HepG2 (cell line): ENCODE results near the gene KIF23. TPM values are rescaled to one million over a fixed set of nuclear protein-coding genes. Genes with fewer than 3 reads are reported as not detected.

Experiments used
- HNRNPL ChIP-seq: fragments of 200-400 bp; formaldehyde crosslinking; IDR thresholded peaks from 2 replicates; pipeline ENCODE4 v1.6.1; 2017; ENCODE audit warnings: mild to moderate bottlenecking, low read depth, low read length
- KMT2A ChIP-seq: sonication (generic); formaldehyde crosslinking; IDR thresholded peaks from 2 replicates; pipeline ENCODE4 v1.4.0; 2020; ENCODE audit warnings: missing genetic modification reagents
- ZBTB21 ChIP-seq: sonication (generic); formaldehyde crosslinking; IDR thresholded peaks from 2 replicates; pipeline ENCODE4 v1.4.0; 2020; ENCODE audit warnings: missing genetic modification reagents
- ZSCAN12 ChIP-seq: sonication (generic); formaldehyde crosslinking; IDR thresholded peaks from 2 replicates; pipeline ENCODE4 v1.9.0; 2021; ENCODE audit warnings: mild to moderate bottlenecking, missing genetic modification reagents
- polyA plus RNA-seq, 8 experiments: library from polyadenylated mRNA; depleted of rRNA in 3 of 8; stranded (reverse) in 7 of 8; unstranded in 1 of 8; fragments of >200 nt; fragmentation: Illumina TruSeq in 4 of 8; extraction: Trizol in 4 of 8; gene quantifications; 2 replicates each; pipeline versions ENCODE4 v1.2.1 to v1.2.3, GENCODE V29; 2011 to 2016; ENCODE audit warnings: low read depth in 4 of 8, missing spikeins in 1 of 8, mixed read lengths in 1 of 8; ENCODE audit not compliant: insufficient read depth in 1 of 8
- total RNA-seq, 5 experiments: library from RNA; depleted of rRNA; stranded (reverse); fragments of >200 nt; fragmentation: Illumina TruSeq; extraction: Trizol; gene quantifications; 2 replicates each; pipeline ENCODE4 v1.2.3, GENCODE V29; 2016; ENCODE audit warnings: low read depth in 1 of 5
- TF ChIP-seq, protein P1 (sequence below): IDR thresholded peaks from 2 replicates; pipeline ENCODE4 v1.4.0; 2020; ENCODE audit warnings: mild to moderate bottlenecking, missing genetic modification reagents
- TF ChIP-seq, protein P2 (sequence below): sonication (generic); formaldehyde crosslinking; IDR thresholded peaks from 2 replicates; pipeline ENCODE4 v1.5.0; 2020; ENCODE audit warnings: missing genetic modification reagents
- TF ChIP-seq, protein P3 (sequence below): sonication (generic); formaldehyde crosslinking; IDR thresholded peaks from 2 replicates; pipeline ENCODE4 v1.4.0; 2020; ENCODE audit warnings: missing genetic modification reagents, borderline replicate concordance
- TF ChIP-seq, protein P4 (sequence below): sonication (generic); formaldehyde crosslinking; IDR thresholded peaks from 2 replicates; pipeline ENCODE4 v1.4.0; 2020; ENCODE audit warnings: missing genetic modification reagents
- TF ChIP-seq, protein P5 (sequence below): sonication (generic); formaldehyde crosslinking; IDR thresholded peaks from 2 replicates; pipeline ENCODE4 v1.9.0; 2021; ENCODE audit warnings: mild to moderate bottlenecking, missing genetic modification reagents

KIF23 gene
- total and polyA plus RNA-seq, 2 of the 13 experiments (the other 11 are each of a cell fraction or from before 2014, with no cell fraction given): 11.3 to 38.1 TPM

DNA sequence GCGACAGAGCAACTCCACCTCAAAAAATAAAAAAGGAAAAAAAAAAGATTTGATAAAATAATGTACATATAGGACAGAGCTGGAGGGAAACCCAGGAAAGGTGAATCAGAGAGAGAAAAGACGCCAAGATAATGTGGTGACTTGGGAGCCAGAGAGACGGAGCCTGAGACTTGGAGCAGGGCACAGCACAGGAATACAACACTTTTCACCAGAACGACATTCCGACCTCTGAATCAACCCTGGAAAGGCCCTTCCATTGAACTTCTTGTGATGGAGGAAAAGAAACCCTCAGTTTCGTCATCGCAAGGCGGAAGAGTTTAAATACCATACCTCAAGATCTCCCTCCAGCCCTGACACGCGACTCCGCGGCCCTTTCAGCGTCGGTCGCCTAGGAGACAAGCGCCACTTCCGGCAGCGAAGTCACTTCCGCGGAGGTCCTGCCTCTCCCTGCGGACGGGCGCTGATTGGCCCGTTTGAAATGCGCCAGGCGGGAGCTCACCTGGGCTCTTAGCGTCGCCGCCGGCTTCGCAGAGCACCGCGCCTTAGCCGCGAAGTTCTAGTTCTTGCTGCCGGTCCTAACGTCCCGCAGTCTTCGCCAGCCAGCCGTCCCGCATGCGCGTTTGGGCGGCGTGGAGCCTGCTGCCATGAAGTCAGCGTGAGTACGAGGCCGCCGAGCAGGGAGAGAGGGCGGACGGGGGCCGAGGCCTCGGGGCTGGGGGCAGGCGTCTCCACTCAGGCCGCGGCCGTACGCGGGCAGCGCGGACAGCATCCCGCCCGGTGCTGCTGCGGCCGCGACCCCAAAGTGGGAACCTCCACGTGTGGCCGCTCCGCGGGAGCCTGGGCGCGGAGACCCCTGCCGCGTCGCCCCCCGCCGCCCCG lies at the start of gene KIF23 (continued):
- TF ChIP-seq, protein P1, sequence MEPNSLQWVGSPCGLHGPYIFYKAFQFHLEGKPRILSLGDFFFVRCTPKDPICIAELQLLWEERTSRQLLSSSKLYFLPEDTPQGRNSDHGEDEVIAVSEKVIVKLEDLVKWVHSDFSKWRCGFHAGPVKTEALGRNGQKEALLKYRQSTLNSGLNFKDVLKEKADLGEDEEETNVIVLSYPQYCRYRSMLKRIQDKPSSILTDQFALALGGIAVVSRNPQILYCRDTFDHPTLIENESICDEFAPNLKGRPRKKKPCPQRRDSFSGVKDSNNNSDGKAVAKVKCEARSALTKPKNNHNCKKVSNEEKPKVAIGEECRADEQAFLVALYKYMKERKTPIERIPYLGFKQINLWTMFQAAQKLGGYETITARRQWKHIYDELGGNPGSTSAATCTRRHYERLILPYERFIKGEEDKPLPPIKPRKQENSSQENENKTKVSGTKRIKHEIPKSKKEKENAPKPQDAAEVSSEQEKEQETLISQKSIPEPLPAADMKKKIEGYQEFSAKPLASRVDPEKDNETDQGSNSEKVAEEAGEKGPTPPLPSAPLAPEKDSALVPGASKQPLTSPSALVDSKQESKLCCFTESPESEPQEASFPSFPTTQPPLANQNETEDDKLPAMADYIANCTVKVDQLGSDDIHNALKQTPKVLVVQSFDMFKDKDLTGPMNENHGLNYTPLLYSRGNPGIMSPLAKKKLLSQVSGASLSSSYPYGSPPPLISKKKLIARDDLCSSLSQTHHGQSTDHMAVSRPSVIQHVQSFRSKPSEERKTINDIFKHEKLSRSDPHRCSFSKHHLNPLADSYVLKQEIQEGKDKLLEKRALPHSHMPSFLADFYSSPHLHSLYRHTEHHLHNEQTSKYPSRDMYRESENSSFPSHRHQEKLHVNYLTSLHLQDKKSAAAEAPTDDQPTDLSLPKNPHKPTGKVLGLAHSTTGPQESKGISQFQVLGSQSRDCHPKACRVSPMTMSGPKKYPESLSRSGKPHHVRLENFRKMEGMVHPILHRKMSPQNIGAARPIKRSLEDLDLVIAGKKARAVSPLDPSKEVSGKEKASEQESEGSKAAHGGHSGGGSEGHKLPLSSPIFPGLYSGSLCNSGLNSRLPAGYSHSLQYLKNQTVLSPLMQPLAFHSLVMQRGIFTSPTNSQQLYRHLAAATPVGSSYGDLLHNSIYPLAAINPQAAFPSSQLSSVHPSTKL: peak; percentile 14; the same call in 1 of the 2 replicates
- TF ChIP-seq, protein P2, sequence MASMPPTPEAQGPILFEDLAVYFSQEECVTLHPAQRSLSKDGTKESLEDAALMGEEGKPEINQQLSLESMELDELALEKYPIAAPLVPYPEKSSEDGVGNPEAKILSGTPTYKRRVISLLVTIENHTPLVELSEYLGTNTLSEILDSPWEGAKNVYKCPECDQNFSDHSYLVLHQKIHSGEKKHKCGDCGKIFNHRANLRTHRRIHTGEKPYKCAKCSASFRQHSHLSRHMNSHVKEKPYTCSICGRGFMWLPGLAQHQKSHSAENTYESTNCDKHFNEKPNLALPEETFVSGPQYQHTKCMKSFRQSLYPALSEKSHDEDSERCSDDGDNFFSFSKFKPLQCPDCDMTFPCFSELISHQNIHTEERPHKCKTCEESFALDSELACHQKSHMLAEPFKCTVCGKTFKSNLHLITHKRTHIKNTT (CRISPR knock-in tag): no peak
- TF ChIP-seq ZBTB21 (no peak), HNRNPL (no peak), ZSCAN12 (CRISPR knock-in tag) (no peak), KMT2A (CRISPR knock-in tag) (peak; percentile 97)
- TF ChIP-seq, protein P3, sequence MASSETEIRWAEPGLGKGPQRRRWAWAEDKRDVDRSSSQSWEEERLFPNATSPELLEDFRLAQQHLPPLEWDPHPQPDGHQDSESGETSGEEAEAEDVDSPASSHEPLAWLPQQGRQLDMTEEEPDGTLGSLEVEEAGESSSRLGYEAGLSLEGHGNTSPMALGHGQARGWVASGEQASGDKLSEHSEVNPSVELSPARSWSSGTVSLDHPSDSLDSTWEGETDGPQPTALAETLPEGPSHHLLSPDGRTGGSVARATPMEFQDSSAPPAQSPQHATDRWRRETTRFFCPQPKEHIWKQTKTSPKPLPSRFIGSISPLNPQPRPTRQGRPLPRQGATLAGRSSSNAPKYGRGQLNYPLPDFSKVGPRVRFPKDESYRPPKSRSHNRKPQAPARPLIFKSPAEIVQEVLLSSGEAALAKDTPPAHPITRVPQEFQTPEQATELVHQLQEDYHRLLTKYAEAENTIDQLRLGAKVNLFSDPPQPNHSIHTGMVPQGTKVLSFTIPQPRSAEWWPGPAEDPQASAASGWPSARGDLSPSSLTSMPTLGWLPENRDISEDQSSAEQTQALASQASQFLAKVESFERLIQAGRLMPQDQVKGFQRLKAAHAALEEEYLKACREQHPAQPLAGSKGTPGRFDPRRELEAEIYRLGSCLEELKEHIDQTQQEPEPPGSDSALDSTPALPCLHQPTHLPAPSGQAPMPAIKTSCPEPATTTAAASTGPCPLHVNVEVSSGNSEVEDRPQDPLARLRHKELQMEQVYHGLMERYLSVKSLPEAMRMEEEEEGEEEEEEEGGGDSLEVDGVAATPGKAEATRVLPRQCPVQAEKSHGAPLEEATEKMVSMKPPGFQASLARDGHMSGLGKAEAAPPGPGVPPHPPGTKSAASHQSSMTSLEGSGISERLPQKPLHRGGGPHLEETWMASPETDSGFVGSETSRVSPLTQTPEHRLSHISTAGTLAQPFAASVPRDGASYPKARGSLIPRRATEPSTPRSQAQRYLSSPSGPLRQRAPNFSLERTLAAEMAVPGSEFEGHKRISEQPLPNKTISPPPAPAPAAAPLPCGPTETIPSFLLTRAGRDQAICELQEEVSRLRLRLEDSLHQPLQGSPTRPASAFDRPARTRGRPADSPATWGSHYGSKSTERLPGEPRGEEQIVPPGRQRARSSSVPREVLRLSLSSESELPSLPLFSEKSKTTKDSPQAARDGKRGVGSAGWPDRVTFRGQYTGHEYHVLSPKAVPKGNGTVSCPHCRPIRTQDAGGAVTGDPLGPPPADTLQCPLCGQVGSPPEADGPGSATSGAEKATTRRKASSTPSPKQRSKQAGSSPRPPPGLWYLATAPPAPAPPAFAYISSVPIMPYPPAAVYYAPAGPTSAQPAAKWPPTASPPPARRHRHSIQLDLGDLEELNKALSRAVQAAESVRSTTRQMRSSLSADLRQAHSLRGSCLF (CRISPR knock-in tag): no peak
- TF ChIP-seq, protein P4, sequence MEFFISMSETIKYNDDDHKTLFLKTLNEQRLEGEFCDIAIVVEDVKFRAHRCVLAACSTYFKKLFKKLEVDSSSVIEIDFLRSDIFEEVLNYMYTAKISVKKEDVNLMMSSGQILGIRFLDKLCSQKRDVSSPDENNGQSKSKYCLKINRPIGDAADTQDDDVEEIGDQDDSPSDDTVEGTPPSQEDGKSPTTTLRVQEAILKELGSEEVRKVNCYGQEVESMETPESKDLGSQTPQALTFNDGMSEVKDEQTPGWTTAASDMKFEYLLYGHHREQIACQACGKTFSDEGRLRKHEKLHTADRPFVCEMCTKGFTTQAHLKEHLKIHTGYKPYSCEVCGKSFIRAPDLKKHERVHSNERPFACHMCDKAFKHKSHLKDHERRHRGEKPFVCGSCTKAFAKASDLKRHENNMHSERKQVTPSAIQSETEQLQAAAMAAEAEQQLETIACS (CRISPR knock-in tag): no peak
- TF ChIP-seq, protein P5, sequence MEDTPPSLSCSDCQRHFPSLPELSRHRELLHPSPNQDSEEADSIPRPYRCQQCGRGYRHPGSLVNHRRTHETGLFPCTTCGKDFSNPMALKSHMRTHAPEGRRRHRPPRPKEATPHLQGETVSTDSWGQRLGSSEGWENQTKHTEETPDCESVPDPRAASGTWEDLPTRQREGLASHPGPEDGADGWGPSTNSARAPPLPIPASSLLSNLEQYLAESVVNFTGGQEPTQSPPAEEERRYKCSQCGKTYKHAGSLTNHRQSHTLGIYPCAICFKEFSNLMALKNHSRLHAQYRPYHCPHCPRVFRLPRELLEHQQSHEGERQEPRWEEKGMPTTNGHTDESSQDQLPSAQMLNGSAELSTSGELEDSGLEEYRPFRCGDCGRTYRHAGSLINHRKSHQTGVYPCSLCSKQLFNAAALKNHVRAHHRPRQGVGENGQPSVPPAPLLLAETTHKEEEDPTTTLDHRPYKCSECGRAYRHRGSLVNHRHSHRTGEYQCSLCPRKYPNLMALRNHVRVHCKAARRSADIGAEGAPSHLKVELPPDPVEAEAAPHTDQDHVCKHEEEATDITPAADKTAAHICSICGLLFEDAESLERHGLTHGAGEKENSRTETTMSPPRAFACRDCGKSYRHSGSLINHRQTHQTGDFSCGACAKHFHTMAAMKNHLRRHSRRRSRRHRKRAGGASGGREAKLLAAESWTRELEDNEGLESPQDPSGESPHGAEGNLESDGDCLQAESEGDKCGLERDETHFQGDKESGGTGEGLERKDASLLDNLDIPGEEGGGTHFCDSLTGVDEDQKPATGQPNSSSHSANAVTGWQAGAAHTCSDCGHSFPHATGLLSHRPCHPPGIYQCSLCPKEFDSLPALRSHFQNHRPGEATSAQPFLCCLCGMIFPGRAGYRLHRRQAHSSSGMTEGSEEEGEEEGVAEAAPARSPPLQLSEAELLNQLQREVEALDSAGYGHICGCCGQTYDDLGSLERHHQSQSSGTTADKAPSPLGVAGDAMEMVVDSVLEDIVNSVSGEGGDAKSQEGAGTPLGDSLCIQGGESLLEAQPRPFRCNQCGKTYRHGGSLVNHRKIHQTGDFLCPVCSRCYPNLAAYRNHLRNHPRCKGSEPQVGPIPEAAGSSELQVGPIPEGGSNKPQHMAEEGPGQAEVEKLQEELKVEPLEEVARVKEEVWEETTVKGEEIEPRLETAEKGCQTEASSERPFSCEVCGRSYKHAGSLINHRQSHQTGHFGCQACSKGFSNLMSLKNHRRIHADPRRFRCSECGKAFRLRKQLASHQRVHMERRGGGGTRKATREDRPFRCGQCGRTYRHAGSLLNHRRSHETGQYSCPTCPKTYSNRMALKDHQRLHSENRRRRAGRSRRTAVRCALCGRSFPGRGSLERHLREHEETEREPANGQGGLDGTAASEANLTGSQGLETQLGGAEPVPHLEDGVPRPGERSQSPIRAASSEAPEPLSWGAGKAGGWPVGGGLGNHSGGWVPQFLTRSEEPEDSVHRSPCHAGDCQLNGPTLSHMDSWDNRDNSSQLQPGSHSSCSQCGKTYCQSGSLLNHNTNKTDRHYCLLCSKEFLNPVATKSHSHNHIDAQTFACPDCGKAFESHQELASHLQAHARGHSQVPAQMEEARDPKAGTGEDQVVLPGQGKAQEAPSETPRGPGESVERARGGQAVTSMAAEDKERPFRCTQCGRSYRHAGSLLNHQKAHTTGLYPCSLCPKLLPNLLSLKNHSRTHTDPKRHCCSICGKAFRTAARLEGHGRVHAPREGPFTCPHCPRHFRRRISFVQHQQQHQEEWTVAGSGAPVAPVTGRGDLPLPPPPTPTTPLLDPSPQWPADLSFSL (CRISPR knock-in tag): no peak
